Erythroblast (primary cell): ENCODE data around the gene SCUBE1.
"Not testable (repeated sequence)": the region's sequence is repeated elsewhere in the genome, so short reads cannot be mapped to it uniquely, and the experiment has no call there.

Experiments used
- DNase-seq, 2 experiments: peaks; one replicate each; lab custom pipeline; 2025; lab: John Stamatoyannopoulos, UW
- GATA1 ChIP-seq: IDR thresholded peaks from 2 replicates; pipeline ENCODE4 v1.6.1; 2011; ENCODE audit warnings: low read depth, mild to moderate bottlenecking, control low read depth, low read length, moderate library complexity
- POLR2A ChIP-seq: IDR thresholded peaks from 2 replicates; pipeline ENCODE4 v1.6.1; 2011; ENCODE audit warnings: mild to moderate bottlenecking, low read length

SCUBE1 gene

GRCh38 chr22:43376765-43377547, 33.8 kb upstream of the SCUBE1 start:
- no peak for DNase-seq
- no peak for TF ChIP-seq POLR2A
- TF ChIP-seq GATA1, result no peak

- no peak for TF ChIP-seq POLR2A
- TF ChIP-seq GATA1, result no peak
- DNase-seq, result no peak
Observed at GRCh38 chr22:43375951-43376455, 32.8 kb upstream of the SCUBE1 start.

- TF ChIP-seq POLR2A (no peak), GATA1 (no peak)
- DNase-seq, result no peak
Observed at GRCh38 chr22:43370036-43370435, 26.9 kb upstream of the SCUBE1 start.

GRCh38 chr22:43365715-43366440, 22.7 kb upstream of the SCUBE1 start:
- DNase-seq, result no peak
- TF ChIP-seq POLR2A, result no peak
- no peak for TF ChIP-seq GATA1

- no peak for DNase-seq
- TF ChIP-seq POLR2A, result no peak
- TF ChIP-seq GATA1, result no peak
Observed at GRCh38 chr22:43364169-43364435, 20.9 kb upstream of the SCUBE1 start.

- DNase-seq, result no peak
- no peak for TF ChIP-seq GATA1
- TF ChIP-seq POLR2A, result no peak
Observed at GRCh38 chr22:43363315-43364168, 20.4 kb upstream of the SCUBE1 start.

GRCh38 chr22:43360576-43360975, 17.4 kb upstream of the SCUBE1 start:
- DNase-seq, result no peak
- TF ChIP-seq POLR2A (no peak), GATA1 (no peak)

GRCh38 chr22:43356881-43357280, 13.7 kb upstream of the SCUBE1 start:
- TF ChIP-seq GATA1 (no peak), POLR2A (no peak)
- DNase-seq, result no peak

GRCh38 chr22:43355688-43356087, 12.5 kb upstream of the SCUBE1 start:
- not testable (repeated sequence) for DNase-seq

GRCh38 chr22:43351966-43352345, 8.8 kb upstream of the SCUBE1 start:
- TF ChIP-seq GATA1 (no peak), POLR2A (no peak)
- DNase-seq, result no peak

- no peak for DNase-seq
- no peak for TF ChIP-seq POLR2A
- no peak for TF ChIP-seq GATA1
Observed at GRCh38 chr22:43349636-43350035, 6.5 kb upstream of the SCUBE1 start.

- TF ChIP-seq GATA1 (no peak), POLR2A (no peak)
- peak; percentile 32 to 67 for DNase-seq
Observed at GRCh38 chr22:43346521-43346929, 3.4 kb upstream of the SCUBE1 start.

- TF ChIP-seq GATA1, result no peak
- TF ChIP-seq POLR2A, result no peak
- peak in 1 of 2 experiments; percentile 15 for DNase-seq
Observed at GRCh38 chr22:43345761-43346301, 2.7 kb upstream of the SCUBE1 start.
